Upper lobe of left lung (tissue), 6 donors: Measurements from ENCODE around the gene CR2. TPM values are rescaled to one million over a fixed set of nuclear protein-coding genes. Genes with fewer than 3 reads are reported as not detected.
"Not testable (repeated sequence)": the region's sequence is repeated elsewhere in the genome, so short reads cannot be mapped to it uniquely, and the experiment has no call there.

ENCODE experiments used
- ATAC-seq, 2 donors: fragments of 200-7000 bp; cut with Tn5 transposase; one replicate each; pipeline ENCODE4 v1.9.1; 2022; ENCODE audit warnings: mild to moderate bottlenecking in 2 of 2, moderate library complexity in 2 of 2; ENCODE audit not compliant: low FRiP score in 2 of 2
- DNase-seq, 2 donors: peaks; one replicate each; pipeline ENCODE4 v3.0.0-alpha.2; 2019 to 2020
- H3K27ac ChIP-seq, 4 donors: fragments of 200-600 bp; sonication (generic); one replicate each; pipeline ENCODE4 v1.5.1; 2016 to 2019
- H3K27me3 ChIP-seq, 4 donors: fragments of 200-600 bp; sonication (generic); one replicate each; pipeline ENCODE4 v1.5.1; 2017 to 2019
- H3K36me3 ChIP-seq, 4 donors: fragments of 200-600 bp; sonication (generic); one replicate each; pipeline ENCODE4 v1.5.1; 2016 to 2019
- H3K4me1 ChIP-seq, 4 donors: fragments of 200-600 bp; sonication (generic); one replicate each; pipeline ENCODE4 v1.5.1; 2018 to 2019
- H3K4me3 ChIP-seq, 4 donors: fragments of 200-600 bp; sonication (generic); one replicate each; pipeline ENCODE4 v1.5.1; 2017 to 2019; ENCODE audit warnings: mild to moderate bottlenecking in 2 of 4, moderate library complexity in 1 of 4
- H3K9me3 ChIP-seq, 4 donors: fragments of 200-600 bp; sonication (generic); one replicate each; pipeline ENCODE4 v1.5.1; 2018 to 2019
- EP300 ChIP-seq, 4 donors: sonication (generic); formaldehyde crosslinking; IDR thresholded peaks; one replicate each; pipeline ENCODE4 v1.5.1; 2017; ENCODE audit warnings: antibody characterized with exemption in 4 of 4, control low read depth in 2 of 4
- POLR2A ChIP-seq, 4 donors: fragments of 450-650 bp; IDR thresholded peaks; one replicate each; pipeline ENCODE4 v1.5.1; 2016 to 2017; ENCODE audit warnings: antibody characterized with exemption in 4 of 4, mild to moderate bottlenecking in 2 of 4
- POLR2AphosphoS5 ChIP-seq, 2 donors: sonication (generic); formaldehyde crosslinking; IDR thresholded peaks; one replicate each; pipeline ENCODE4 v1.5.1; 2017; ENCODE audit warnings: antibody characterized with exemption in 2 of 2
- WGBS, 2 donors: methylation state at CpG; one replicate each; pipeline ENCODE4 v1.1.5; 2017 to 2018; 5-methylcytosine and 5-hydroxymethylcytosine counted together
- total RNA-seq, 6 donors: library from RNA; depleted of rRNA in 4 of 6; stranded (reverse); fragments of >200 nt in 4 of 6; gene quantifications; one replicate each; pipeline versions ENCODE4 v1.1.0 to v1.2.1, GENCODE V29; 2016 to 2021
- TF ChIP-seq, protein P1 (sequence below), 6 experiments: fragments of 450-650 bp in 4 of 6; fragments of 200-600 bp in 2 of 6; sonication (generic) in 2 of 6; IDR thresholded peaks; one replicate each; pipeline ENCODE4 v1.5.1; 2016 to 2019; ENCODE audit warnings: antibody characterized with exemption in 6 of 6
- donor health status: DM: no; HTN: no; CAD: no; lungs with moderate emphysema.
- donor health status: DM: no; HTN: yes; CAD: no; lungs with severe emphysema.

Gene CR2
- total RNA-seq, 6 donors from 2014 or later, result 0.34 to 2.8 (median 1.2) TPM; not detected in 3

- H3K27me3 ChIP-seq, result no peaks in the 10 kb centered on the region
- DNase-seq (no peak), ATAC-seq (no peak)
- TF ChIP-seq POLR2AphosphoS5 (IDR thresholded peaks at IDR 0.05) (no peak), POLR2A (IDR thresholded peaks at IDR 0.05) (no peak), EP300 (IDR thresholded peaks at IDR 0.05) (no peak)
- TF ChIP-seq, protein P1, sequence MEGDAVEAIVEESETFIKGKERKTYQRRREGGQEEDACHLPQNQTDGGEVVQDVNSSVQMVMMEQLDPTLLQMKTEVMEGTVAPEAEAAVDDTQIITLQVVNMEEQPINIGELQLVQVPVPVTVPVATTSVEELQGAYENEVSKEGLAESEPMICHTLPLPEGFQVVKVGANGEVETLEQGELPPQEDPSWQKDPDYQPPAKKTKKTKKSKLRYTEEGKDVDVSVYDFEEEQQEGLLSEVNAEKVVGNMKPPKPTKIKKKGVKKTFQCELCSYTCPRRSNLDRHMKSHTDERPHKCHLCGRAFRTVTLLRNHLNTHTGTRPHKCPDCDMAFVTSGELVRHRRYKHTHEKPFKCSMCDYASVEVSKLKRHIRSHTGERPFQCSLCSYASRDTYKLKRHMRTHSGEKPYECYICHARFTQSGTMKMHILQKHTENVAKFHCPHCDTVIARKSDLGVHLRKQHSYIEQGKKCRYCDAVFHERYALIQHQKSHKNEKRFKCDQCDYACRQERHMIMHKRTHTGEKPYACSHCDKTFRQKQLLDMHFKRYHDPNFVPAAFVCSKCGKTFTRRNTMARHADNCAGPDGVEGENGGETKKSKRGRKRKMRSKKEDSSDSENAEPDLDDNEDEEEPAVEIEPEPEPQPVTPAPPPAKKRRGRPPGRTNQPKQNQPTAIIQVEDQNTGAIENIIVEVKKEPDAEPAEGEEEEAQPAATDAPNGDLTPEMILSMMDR (IDR thresholded peaks at IDR 0.05), result no peak
- no peaks in the 10 kb centered on the region for H3K36me3 ChIP-seq
- 83 to 84% methylated on average over 23 of the region's 23 CpGs for WGBS, 2 donors
- H3K4me3 ChIP-seq, result no peak overlapping the region
- no peak overlapping the region for H3K27ac ChIP-seq
- H3K9me3 ChIP-seq, result no peaks in the 10 kb centered on the region
- H3K4me1 ChIP-seq, result no peaks in the 10 kb centered on the region
These were observed 65.6 kb downstream of the CR2 start for GRCh38 chr1:207519505-207520399.

DNA sequence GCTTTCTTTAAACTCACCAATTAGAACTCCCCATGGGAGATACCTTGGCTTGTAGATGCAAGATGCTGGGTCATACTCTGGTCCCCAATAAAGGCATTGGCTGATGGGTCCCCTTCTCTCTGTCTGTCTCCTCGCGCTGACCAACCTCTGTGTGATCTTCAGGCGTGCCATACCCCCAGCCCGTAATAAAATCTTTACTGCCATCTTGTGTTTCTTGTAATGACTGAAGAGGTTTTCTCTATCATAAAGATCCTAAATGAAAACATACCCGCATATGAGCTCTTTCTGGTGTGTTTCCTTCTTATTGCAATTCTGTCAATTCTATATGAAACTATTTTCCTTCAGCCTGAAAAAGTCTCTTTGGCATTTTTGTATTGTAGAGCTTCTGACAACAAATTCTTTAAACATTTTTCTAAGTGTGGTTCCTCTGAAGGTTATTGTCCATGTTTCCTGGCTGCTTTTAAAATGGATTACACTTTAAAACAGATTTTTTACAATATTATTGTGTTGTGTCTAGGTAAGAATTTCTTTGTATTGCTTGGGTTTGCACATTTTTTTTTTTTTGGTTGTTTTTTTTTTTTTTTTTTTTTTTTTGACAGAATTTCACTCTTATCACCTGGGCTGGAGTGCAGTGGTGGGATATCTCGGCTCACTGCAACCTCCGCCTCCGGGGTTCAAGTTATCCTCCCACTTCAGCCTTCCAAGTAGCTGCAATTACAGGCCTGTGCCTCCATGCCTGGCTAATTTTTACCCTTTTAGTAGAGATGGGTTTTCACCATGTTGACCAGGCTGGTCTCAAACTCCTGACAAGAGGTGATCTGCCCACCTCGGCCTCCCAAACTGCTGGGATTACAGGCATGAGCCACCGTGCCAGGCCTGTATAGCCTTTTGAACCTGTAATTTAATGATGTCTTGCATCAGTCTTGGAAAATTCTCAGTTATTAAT, 66.5 kb downstream of the CR2 start:
- not testable (repeated sequence) for H3K4me1 ChIP-seq, H3K9me3 ChIP-seq, H3K27me3 ChIP-seq, H3K36me3 ChIP-seq, ATAC-seq, H3K4me3 ChIP-seq, DNase-seq, H3K27ac ChIP-seq
- 91 to 94% methylated on average over 10 of the region's 10 CpGs for WGBS, 2 donors

GRCh38 chr1:207525239-207525638, 71.1 kb downstream of the CR2 start:
- H3K27me3 ChIP-seq, DNase-seq, H3K27ac ChIP-seq, H3K4me1 ChIP-seq, H3K36me3 ChIP-seq, H3K9me3 ChIP-seq, H3K4me3 ChIP-seq, ATAC-seq: not testable (repeated sequence)
- 100% methylated on average over 1 of the region's 3 CpGs; no CpG with 5 or more reads in 1 of the 2 donors for WGBS, 2 donors

DNA sequence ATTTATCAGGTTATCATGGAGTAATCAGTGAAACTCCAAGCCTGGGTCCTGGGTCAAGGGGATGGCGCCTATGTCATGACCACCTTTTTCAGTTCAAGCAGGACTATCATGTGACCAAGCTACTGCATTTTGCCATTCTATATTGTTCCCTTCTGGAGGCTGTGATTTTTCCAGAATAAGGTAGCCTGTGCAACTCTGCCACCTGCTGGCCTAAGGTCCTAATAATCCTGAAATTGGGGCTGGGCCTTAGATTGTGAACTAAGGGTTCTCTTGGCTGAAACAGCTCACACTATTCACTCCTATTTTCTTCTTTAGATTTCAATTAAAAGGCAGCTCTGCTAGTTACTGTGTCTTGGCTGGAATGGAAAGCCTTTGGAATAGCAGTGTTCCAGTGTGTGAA, 74.3 kb downstream of the CR2 start:
- not testable (repeated sequence) for DNase-seq, H3K27ac ChIP-seq, H3K4me1 ChIP-seq, H3K36me3 ChIP-seq, ATAC-seq, H3K9me3 ChIP-seq, H3K4me3 ChIP-seq, H3K27me3 ChIP-seq
- WGBS, 2 donors, result no CpG with 5 or more reads among the region's 1 CpG

GRCh38 chr1:207536263-207536662, 82.1 kb downstream of the CR2 start:
- not testable (repeated sequence) for DNase-seq, ATAC-seq, H3K4me1 ChIP-seq, H3K27me3 ChIP-seq, H3K9me3 ChIP-seq, H3K36me3 ChIP-seq, H3K27ac ChIP-seq, H3K4me3 ChIP-seq
- no CpG with 5 or more reads among the region's 5 CpGs for WGBS, 2 donors

Other genes starting within 250 kb of the CR2 start
- 100 to 1,000 TPM; 256 to 798 (median 465) TPM for gene CD55, start 132.7 kb upstream of the CR2 start, total RNA-seq
- 10 to 100 TPM in 3 of 6 donors, 1 to 10 TPM in 3; 5.1 to 19.3 (median 11.4) TPM for gene CR1, start 41.8 kb downstream of the CR2 start, total RNA-seq
- gene CR1L, start 190.8 kb downstream of the CR2 start, total RNA-seq, result 1 to 10 TPM in 1 of 6 donors, under 1 TPM in 1, not detected in 4; 0.30 to 1.0 TPM